A549 treated with CORT108297 at 1 μM for 4 hours (cell line): Measurements from ENCODE around the gene UGT1A4. TPM values are rescaled to one million over a fixed set of nuclear protein-coding genes. Genes with fewer than 3 reads are reported as not detected.

Experiments used
- total RNA-seq: library from RNA; stranded (reverse); fragments of 200-300 nt; extraction: Qiagen RNA extraction; gene quantifications from 5 replicates; pipeline ENCODE4 v1.2.3, GENCODE V29; 2022

UGT1A4 gene
- total RNA-seq: 0.06 to 0.08 TPM (median 0.07 TPM) in 3 of 5 replicates, not detected in the others

GRCh38 chr2:233718552-233718951 lies at the start of gene UGT1A4:
UGT1A4 (plus strand) TSS chr2:233718736; CDS start chr2:233718821, 85 bp downstream.

GRCh38 chr2:233671290-233672161 lies 47.0 kb upstream of the UGT1A4 start, which contains the start of gene UGT1A9:
UGT1A9 (plus strand) TSS chr2:233671898; CDS start chr2:233671935, 37 bp downstream.

GRCh38 chr2:233681521-233682099 lies 36.9 kb upstream of the UGT1A4 start, which contains the start of gene UGT1A7:
UGT1A7 (plus strand) TSS chr2:233681901; CDS start chr2:233681938, 37 bp downstream.

GRCh38 chr2:233692648-233693047 lies 25.9 kb upstream of the UGT1A4 start, which contains the start of gene UGT1A6:
UGT1A6 (plus strand) TSS chr2:233692890; CDS start chr2:233693005, 115 bp downstream.

GRCh38 chr2:233712611-233713261 lies 5.8 kb upstream of the UGT1A4 start, which contains the start of gene UGT1A5:
UGT1A5 (plus strand) TSS chr2:233712907; CDS start chr2:233712992, 85 bp downstream.

GRCh38 chr2:233728723-233729301 lies 10.3 kb downstream of the UGT1A4 start, which contains the start of gene UGT1A3:
UGT1A3 (plus strand) TSS chr2:233729042; CDS start chr2:233729127, 85 bp downstream.

GRCh38 chr2:233760043-233760442 lies 41.5 kb downstream of the UGT1A4 start, which contains the start of gene UGT1A1:
UGT1A1 (plus strand) TSS chr2:233760270; CDS start chr2:233760288, 18 bp downstream.

GRCh38 chr2:233778030-233778429 lies 59.5 kb downstream of the UGT1A4 start, which contains the start of gene MROH2A:
MROH2A (plus strand) TSS chr2:233778330; CDS start chr2:233779359, 1,029 bp downstream.

Other genes starting within 250 kb of the UGT1A4 start
- 22.4 to 27.4 TPM (median 24.7 TPM) in 5 replicates for gene USP40, start 152.0 kb upstream of the UGT1A4 start, total RNA-seq
- gene UGT1A8, start 101.1 kb upstream of the UGT1A4 start, total RNA-seq: 0.05 to 0.07 TPM (median 0.05 TPM) in 3 of 5 replicates, not detected in the others
- 0.06 TPM in 1 of 5 replicates, not detected in the others for gene UGT1A10, start 82.3 kb upstream of the UGT1A4 start, total RNA-seq
- gene UGT1A9, start 46.8 kb upstream of the UGT1A4 start, total RNA-seq: 4.1 to 6.9 TPM (median 4.8 TPM) in 5 replicates
- gene UGT1A7, start 36.8 kb upstream of the UGT1A4 start, total RNA-seq: 3.9 to 6.3 TPM (median 4.3 TPM) in 5 replicates
- 0.87 to 1.9 TPM (median 1.1 TPM) in 5 replicates for gene UGT1A6, start 25.8 kb upstream of the UGT1A4 start, total RNA-seq
- gene UGT1A5, start 5.8 kb upstream of the UGT1A4 start, total RNA-seq: not detected in 5 replicates
- 0.07 to 0.17 TPM (median 0.13 TPM) in 3 of 5 replicates, not detected in the others for gene UGT1A3, start 10.3 kb downstream of the UGT1A4 start, total RNA-seq
- 0.58 to 1.6 TPM (median 0.94 TPM) in 5 replicates for gene UGT1A1, start 41.5 kb downstream of the UGT1A4 start, total RNA-seq
- gene MROH2A, start 59.6 kb downstream of the UGT1A4 start, total RNA-seq: 0.09 to 0.20 TPM (median 0.15 TPM) in 4 of 5 replicates, not detected in the other
- gene HJURP, start 135.8 kb downstream of the UGT1A4 start, total RNA-seq: 73.9 to 78.1 TPM (median 76.4 TPM) in 5 replicates
- 0.05 to 0.47 TPM (median 0.42 TPM) in 5 replicates for gene TRPM8, start 198.6 kb downstream of the UGT1A4 start, total RNA-seq